AG09319 (cell line): ENCODE measurements around the gene SZT2.
A peak's percentile ranks its signal among the peaks of the same experiment; 100 is the strongest.

Experiments used
- DNase-seq: peaks from one replicate; pipeline ENCODE4 v3.0.0-alpha.2; 2010; ENCODE audit warnings: low read depth; ENCODE audit errors: extremely low read depth
- CTCF ChIP-seq: IDR thresholded peaks from 2 replicates; pipeline ENCODE4 v1.5.1; 2011; ENCODE audit warnings: low read depth, mild to moderate bottlenecking, inconsistent platforms, low read length, moderate library complexity

The SZT2 gene

GRCh38 chr1:43464681-43465504 is 75.2 kb downstream of the SZT2 start:
- DNase-seq, result no peak

GRCh38 chr1:43465505-43466067 is 75.9 kb downstream of the SZT2 start:
- no peak for DNase-seq
- no peak for TF ChIP-seq CTCF

More at GRCh38 chr1:43464681-43465504, 75.2 kb downstream of the SZT2 start:
- no peak for TF ChIP-seq CTCF

GRCh38 chr1:43466403-43466802 is 76.7 kb downstream of the SZT2 start:
- no peak for TF ChIP-seq CTCF
- DNase-seq, result no peak

DNA sequence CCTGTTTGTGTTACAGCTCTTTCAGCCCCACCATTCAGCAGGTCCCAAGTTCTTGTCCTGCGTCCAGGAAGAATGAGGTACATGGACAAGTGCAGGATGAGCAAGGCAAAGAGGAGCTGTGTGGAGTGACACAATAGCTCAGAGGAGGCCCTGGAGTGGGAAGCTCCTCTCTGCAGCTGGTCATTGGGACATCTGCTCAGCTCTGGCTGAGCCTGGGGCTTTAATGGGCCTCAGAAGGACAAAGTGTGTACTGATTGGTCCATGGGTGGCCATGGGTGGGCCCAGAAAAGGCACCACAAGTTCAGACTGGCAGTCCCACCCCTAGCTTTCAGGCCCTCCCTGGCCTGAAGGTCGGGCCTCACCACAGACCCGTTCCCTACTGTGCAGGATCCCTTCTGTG is 78.7 kb downstream of the SZT2 start:
- no peak for TF ChIP-seq CTCF
- DNase-seq, result no peak

- no peak for TF ChIP-seq CTCF
- no peak for DNase-seq
Measured at GRCh38 chr1:43469932-43470331, 80.2 kb downstream of the SZT2 start.

DNA sequence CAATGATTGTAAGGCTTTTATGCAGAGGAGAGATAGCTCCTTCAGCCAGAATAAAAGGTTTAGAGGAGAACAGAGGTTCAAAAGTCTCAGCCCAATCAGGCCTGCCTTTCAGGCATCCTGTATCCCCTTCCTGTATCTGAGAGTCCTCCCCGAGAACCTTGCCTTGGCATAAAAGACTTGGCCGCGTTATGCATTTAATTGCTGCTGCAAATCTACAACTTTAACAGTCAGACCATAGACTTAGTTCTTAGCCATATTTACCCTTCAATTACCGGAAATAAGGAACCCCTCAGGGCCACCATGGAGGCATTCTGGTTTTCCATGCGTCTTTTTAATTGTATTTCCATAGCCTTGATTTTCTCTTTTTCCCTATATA is 82.4 kb downstream of the SZT2 start:
- DNase-seq, result no peak
- TF ChIP-seq CTCF, result no peak

GRCh38 chr1:43472463-43473151 is 82.9 kb downstream of the SZT2 start:
- DNase-seq, result peak; percentile 56
